WERI-Rb-1 (cell line): ENCODE measurements around the gene SPPL2A.
"Not testable (repeated sequence)": the region's sequence is repeated elsewhere in the genome, so short reads cannot be mapped to it uniquely, and the experiment has no call there.

ENCODE experiments used
- DNase-seq: peaks from one replicate; pipeline ENCODE4 v3.0.0-alpha.2; 2020
- H3K27ac ChIP-seq: fragments of 250-450 bp; sonication (Bioruptor Pico); 2 replicates; pipeline ENCODE4 v1.5.1; 2020; ENCODE audit warnings: mild to moderate bottlenecking, moderate library complexity
- H3K27me3 ChIP-seq: fragments of 250-450 bp; sonication (Bioruptor Pico); 2 replicates; pipeline ENCODE4 v1.5.1; 2021; ENCODE audit warnings: mild to moderate bottlenecking, low read depth, moderate library complexity; ENCODE audit not compliant: insufficient read depth, severe bottlenecking
- H3K36me3 ChIP-seq: fragments of 250-450 bp; sonication (Bioruptor Pico); 2 replicates; pipeline ENCODE4 v1.5.1; 2020; ENCODE audit warnings: mild to moderate bottlenecking, moderate library complexity
- H3K4me3 ChIP-seq: 2 replicates; pipeline ENCODE4 v1.5.1; 2011; ENCODE audit warnings: low read depth, mild to moderate bottlenecking, control low read depth, low read length
- H3K9me3 ChIP-seq: fragments of 250-450 bp; sonication (Bioruptor Pico); 2 replicates; pipeline ENCODE4 v1.5.1; 2021; ENCODE audit warnings: mild to moderate bottlenecking, moderate library complexity; ENCODE audit not compliant: severe bottlenecking
- CTCF ChIP-seq: IDR thresholded peaks from 2 replicates; pipeline ENCODE4 v1.5.1; 2011; ENCODE audit warnings: low read depth, mild to moderate bottlenecking, control low read depth, inconsistent platforms, low read length

Gene SPPL2A

GRCh38 chr15:50765195-50765967, at the start of gene SPPL2A:
Gene SPPL2A, minus strand, starts transcription at chr15:50765706. Its CDS starts 173 bp downstream, at chr15:50765533.
- Histone ChIP-seq H3K27me3 (no peaks in the 10 kb centered on the region), H3K27ac (peak within 1 kb of the TSS; percentile 87)
- DNase-seq = peak; percentile 85

GRCh38 chr15:50814634-50815033, 49.1 kb upstream of the SPPL2A start:
- Histone ChIP-seq H3K9me3 (no peaks in the 10 kb centered on the region), H3K4me3 (no peak overlapping the region), H3K27me3 (no peaks in the 10 kb centered on the region), H3K36me3 (no peaks in the 10 kb centered on the region), H3K27ac (no peak overlapping the region)
- no peak for TF ChIP-seq CTCF
- no peak for DNase-seq

More at GRCh38 chr15:50765195-50765967, at the start of gene SPPL2A:
- Histone ChIP-seq H3K36me3 (no peaks in the 10 kb centered on the region; the same call in none of the 2 replicates), H3K9me3 (no peaks in the 10 kb centered on the region), H3K4me3 (peak within 1 kb of the TSS; percentile 95)
- no peak for TF ChIP-seq CTCF

- Histone ChIP-seq H3K9me3 (no peaks in the 10 kb centered on the region), H3K27ac (no peak overlapping the region), H3K27me3 (no peaks in the 10 kb centered on the region), H3K4me3 (no peak overlapping the region), H3K36me3 (no peaks in the 10 kb centered on the region)
- no peak for DNase-seq
- no peak for TF ChIP-seq CTCF
Measured at GRCh38 chr15:50813865-50814264, 48.4 kb upstream of the SPPL2A start.

- no peak for TF ChIP-seq CTCF
- no peaks in the 10 kb centered on the region for H3K27me3 ChIP-seq
- no peak for DNase-seq
- H3K36me3 ChIP-seq = no peaks in the 10 kb centered on the region
- H3K4me3 ChIP-seq = no peak overlapping the region
- no peak overlapping the region for H3K27ac ChIP-seq
- H3K9me3 ChIP-seq = no peaks in the 10 kb centered on the region
Measured at GRCh38 chr15:50813089-50813488, 47.6 kb upstream of the SPPL2A start.

GRCh38 chr15:50812181-50812506, 46.6 kb upstream of the SPPL2A start:
- not testable (repeated sequence) for H3K4me3 ChIP-seq, H3K36me3 ChIP-seq, H3K9me3 ChIP-seq, DNase-seq, H3K27ac ChIP-seq, H3K27me3 ChIP-seq

GRCh38 chr15:50811461-50812180, 46.1 kb upstream of the SPPL2A start:
- not testable (repeated sequence) for DNase-seq, H3K4me3 ChIP-seq, H3K9me3 ChIP-seq, H3K27ac ChIP-seq, H3K27me3 ChIP-seq, H3K36me3 ChIP-seq
